ENCODE data around the gene ELMO1.

DNA sequence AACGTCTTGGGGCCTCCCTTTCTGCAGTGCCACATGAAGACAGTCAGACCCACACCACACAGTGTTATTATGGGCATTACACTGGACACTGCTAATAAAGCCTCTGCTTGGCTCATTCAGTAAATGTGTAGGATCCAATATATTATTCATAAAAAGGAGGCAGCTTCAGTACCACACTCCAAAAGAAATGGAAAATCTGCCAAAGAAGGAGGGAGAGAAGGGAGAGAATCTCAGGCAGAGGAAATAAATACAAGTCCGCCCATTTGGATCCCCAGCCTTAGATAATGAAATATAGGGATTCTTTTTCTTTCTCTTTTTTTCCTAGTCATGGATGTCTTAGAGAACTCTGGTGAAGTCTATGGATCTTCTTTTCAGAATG lies 162.2 kb downstream of the ELMO1 start:
- no peak for TF ChIP-seq POLR2A (IDR thresholded peaks at IDR 0.05)
- TF ChIP-seq, protein P1, sequence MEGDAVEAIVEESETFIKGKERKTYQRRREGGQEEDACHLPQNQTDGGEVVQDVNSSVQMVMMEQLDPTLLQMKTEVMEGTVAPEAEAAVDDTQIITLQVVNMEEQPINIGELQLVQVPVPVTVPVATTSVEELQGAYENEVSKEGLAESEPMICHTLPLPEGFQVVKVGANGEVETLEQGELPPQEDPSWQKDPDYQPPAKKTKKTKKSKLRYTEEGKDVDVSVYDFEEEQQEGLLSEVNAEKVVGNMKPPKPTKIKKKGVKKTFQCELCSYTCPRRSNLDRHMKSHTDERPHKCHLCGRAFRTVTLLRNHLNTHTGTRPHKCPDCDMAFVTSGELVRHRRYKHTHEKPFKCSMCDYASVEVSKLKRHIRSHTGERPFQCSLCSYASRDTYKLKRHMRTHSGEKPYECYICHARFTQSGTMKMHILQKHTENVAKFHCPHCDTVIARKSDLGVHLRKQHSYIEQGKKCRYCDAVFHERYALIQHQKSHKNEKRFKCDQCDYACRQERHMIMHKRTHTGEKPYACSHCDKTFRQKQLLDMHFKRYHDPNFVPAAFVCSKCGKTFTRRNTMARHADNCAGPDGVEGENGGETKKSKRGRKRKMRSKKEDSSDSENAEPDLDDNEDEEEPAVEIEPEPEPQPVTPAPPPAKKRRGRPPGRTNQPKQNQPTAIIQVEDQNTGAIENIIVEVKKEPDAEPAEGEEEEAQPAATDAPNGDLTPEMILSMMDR (IDR thresholded peaks at IDR 0.05), result no peak

Measured in body of pancreas (tissue), 4 donors.